K562 (cell line): Measurements from ENCODE around the gene SLC22A23. TPM values are rescaled to one million over a fixed set of nuclear protein-coding genes. Genes with fewer than 3 reads are reported as not detected.
A peak's percentile ranks its signal among the peaks of the same experiment; 100 is the strongest.

Experiments
- CBX3 ChIP-seq, 2 experiments: IDR thresholded peaks; 1 replicate in 1 of 2; 2 replicates in 1 of 2; pipeline ENCODE4 v1.6.1; 2012; ENCODE audit warnings: inconsistent platforms in 2 of 2, low read length in 2 of 2, borderline replicate concordance in 1 of 2, control low read depth in 1 of 2
- CEBPB ChIP-seq: fragments of 450-650 bp; IDR thresholded peaks from 2 replicates; pipeline ENCODE4 v1.6.1; 2016; ENCODE audit warnings: missing genetic modification characterization, missing compliant biosample characterization
- ESRRA ChIP-seq: fragments of 450-650 bp; IDR thresholded peaks from 2 replicates; pipeline ENCODE4 v1.6.1; 2014; ENCODE audit warnings: low read depth, mild to moderate bottlenecking, moderate library complexity, borderline replicate concordance
- FOXJ2 ChIP-seq: fragments of 200-800 bp; sonication (Bioruptor generic); IDR thresholded peaks from 2 replicates; pipeline ENCODE4 v1.6.1; 2016; ENCODE audit warnings: missing genetic modification characterization, missing compliant biosample characterization
- IFI16 ChIP-seq: fragments of 250-450 bp; sonication (Bioruptor Pico); IDR thresholded peaks from 2 replicates; pipeline ENCODE4 v2.1.2; 2022; ENCODE audit warnings: mild to moderate bottlenecking, inconsistent platforms
- JUN ChIP-seq, 2 experiments: sonication (generic) in 1 of 2; formaldehyde crosslinking in 1 of 2; IDR thresholded peaks; 2 replicates each; pipeline versions ENCODE4 v1.6.1 to v1.8.0; 2012 to 2022; ENCODE audit warnings: borderline replicate concordance in 2 of 2, mild to moderate bottlenecking in 2 of 2, improper control_type of control experiment in 1 of 2, low read depth in 1 of 2, low read length in 1 of 2, missing genetic modification reagents in 1 of 2
- NEUROD1 ChIP-seq: fragments of 150-350 bp; IDR thresholded peaks from 2 replicates; pipeline ENCODE4 v1.6.1; 2014; ENCODE audit warnings: borderline replicate concordance, low read length, low read depth; ENCODE audit not compliant: partially characterized antibody
- PHF8 ChIP-seq: fragments of 200-600 bp; sonication (generic); IDR thresholded peaks from 2 replicates; pipeline ENCODE4 v1.6.1; 2012; ENCODE audit warnings: mixed run types, mild to moderate bottlenecking, inconsistent platforms, low read length, moderate library complexity, borderline replicate concordance
- SAFB2 ChIP-seq: fragments of 200-400 bp; formaldehyde crosslinking; IDR thresholded peaks from 2 replicates; pipeline ENCODE4 v1.6.1; 2018; ENCODE audit warnings: borderline replicate concordance, low read length, low read depth, moderate library complexity; ENCODE audit not compliant: severe bottlenecking
- SIN3B ChIP-seq: fragments of 450-650 bp; IDR thresholded peaks from 2 replicates; pipeline ENCODE4 v1.6.1; 2017; ENCODE audit warnings: low read depth, mild to moderate bottlenecking, moderate library complexity
- SMARCA5 ChIP-seq: fragments of 450-650 bp; IDR thresholded peaks from 2 replicates; pipeline ENCODE4 v1.6.1; 2016
- SP2 ChIP-seq: IDR thresholded peaks from 2 replicates; pipeline ENCODE4 v1.6.1; 2011; ENCODE audit warnings: mild to moderate bottlenecking, low read depth, low read length, moderate library complexity; ENCODE audit not compliant: poor library complexity, severe bottlenecking; ENCODE audit errors: extremely low read depth
- TCFL5 ChIP-seq: fragments of 250-450 bp; sonication (Bioruptor Pico); conservative IDR thresholded peaks from 2 replicates; pipeline ENCODE4 v1.6.1; 2021; ENCODE audit warnings: mild to moderate bottlenecking, moderate library complexity, matching md5 sums
- YBX1 ChIP-seq: fragments of 450-650 bp; IDR thresholded peaks from 2 replicates; pipeline ENCODE4 v1.7.1; 2016; ENCODE audit warnings: mild to moderate bottlenecking
- ZBTB43 ChIP-seq: sonication (generic); formaldehyde crosslinking; IDR thresholded peaks from 2 replicates; pipeline ENCODE4 v1.8.0; 2023; ENCODE audit warnings: mild to moderate bottlenecking, missing genetic modification reagents
- ZNF124 ChIP-seq: sonication (generic); formaldehyde crosslinking; IDR thresholded peaks from 2 replicates; pipeline ENCODE4 v1.8.1; 2022; ENCODE audit warnings: missing genetic modification reagents
- ZNF140 ChIP-seq: fragments of 250-450 bp; sonication (Bioruptor Pico); IDR thresholded peaks from 2 replicates; pipeline ENCODE4 v1.8.0; 2021; ENCODE audit warnings: moderate library complexity, mild to moderate bottlenecking, inconsistent platforms
- ZNF165 ChIP-seq: fragments of 250-450 bp; sonication (Bioruptor Pico); IDR thresholded peaks from 2 replicates; pipeline ENCODE4 v1.4.0; 2020; ENCODE audit warnings: borderline replicate concordance
- ZNF239 ChIP-seq: fragments of 250-450 bp; sonication (Bioruptor Pico); IDR thresholded peaks from 2 replicates; pipeline ENCODE4 v1.4.0; 2020; ENCODE audit warnings: mild to moderate bottlenecking
- ZNF431 ChIP-seq: sonication (generic); formaldehyde crosslinking; IDR thresholded peaks from 2 replicates; pipeline ENCODE4 v1.8.0; 2022; ENCODE audit warnings: mild to moderate bottlenecking, missing genetic modification reagents
- polyA plus RNA-seq, 8 experiments: library from polyadenylated mRNA; depleted of rRNA in 4 of 8; stranded (reverse) in 5 of 8; unstranded in 3 of 8; fragments of >200 nt; fragmentation: Nextera tagmentation in 2 of 8; fragmentation: Illumina TruSeq in 1 of 8; extraction: Ambion mirVana in 2 of 8; extraction: Trizol in 1 of 8; gene quantifications; 2 replicates each; pipeline versions ENCODE4 v1.2.1 to v1.2.3, GENCODE V29; 2011 to 2014; ENCODE audit warnings: inconsistent platforms in 1 of 8, missing spikeins in 1 of 8
- total RNA-seq, 7 experiments: library from RNA; depleted of rRNA in 6 of 7; stranded (reverse); fragments of >200 nt in 6 of 7; fragmentation: Illumina TruSeq in 2 of 7; extraction: Trizol in 2 of 7; gene quantifications; 2 replicates each; pipeline versions ENCODE4 v1.2.1 to v1.2.3, GENCODE V29; 2011 to 2021; ENCODE audit warnings: low replicate concordance in 1 of 7
- TF ChIP-seq, protein P1 (sequence below), 3 experiments: IDR thresholded peaks in 2 of 3; conservative IDR thresholded peaks in 1 of 3; 2 replicates each; pipeline ENCODE4 v1.5.1; 2011 to 2012; ENCODE audit warnings: low read length in 3 of 3, mild to moderate bottlenecking in 3 of 3, control low read depth in 2 of 3, improper control_type of control experiment in 1 of 3, inconsistent platforms in 1 of 3, low read depth in 1 of 3, mixed read lengths in 1 of 3, moderate library complexity in 1 of 3; ENCODE audit not compliant: insufficient read depth in 2 of 3
- TF ChIP-seq, protein P2 (sequence below), 2 experiments: fragments of 450-650 bp; conservative IDR thresholded peaks; 2 replicates each; pipeline ENCODE4 v1.6.1; 2017; ENCODE audit warnings: mild to moderate bottlenecking in 2 of 2, moderate library complexity in 2 of 2
- TF ChIP-seq, protein P3 (sequence below): fragments of 450-650 bp; formaldehyde crosslinking; IDR thresholded peaks from 2 replicates; pipeline ENCODE4 v1.4.0; 2022; ENCODE audit warnings: mild to moderate bottlenecking, moderate library complexity

Gene SLC22A23
- total and polyA plus RNA-seq, 9 of the 15 experiments (the other 6 are each of a cell fraction or from before 2014, with no cell fraction given), result 0.30 to 8.7 (median 2.5) TPM

GRCh38 chr6:3421791-3422434 is 34.9 kb downstream of the SLC22A23 start (continued):
- TF ChIP-seq IFI16 (CRISPR knock-in tag), result no peak
- TF ChIP-seq CBX3 (IDR thresholded peaks at IDR 0.05; ENCODE audit: borderline replicate concordance in 1 of 2, low read length in 2 of 2), result no peak; a peak in 1 of 3 replicates
- no peak for TF ChIP-seq SP2
- TF ChIP-seq, protein P1, sequence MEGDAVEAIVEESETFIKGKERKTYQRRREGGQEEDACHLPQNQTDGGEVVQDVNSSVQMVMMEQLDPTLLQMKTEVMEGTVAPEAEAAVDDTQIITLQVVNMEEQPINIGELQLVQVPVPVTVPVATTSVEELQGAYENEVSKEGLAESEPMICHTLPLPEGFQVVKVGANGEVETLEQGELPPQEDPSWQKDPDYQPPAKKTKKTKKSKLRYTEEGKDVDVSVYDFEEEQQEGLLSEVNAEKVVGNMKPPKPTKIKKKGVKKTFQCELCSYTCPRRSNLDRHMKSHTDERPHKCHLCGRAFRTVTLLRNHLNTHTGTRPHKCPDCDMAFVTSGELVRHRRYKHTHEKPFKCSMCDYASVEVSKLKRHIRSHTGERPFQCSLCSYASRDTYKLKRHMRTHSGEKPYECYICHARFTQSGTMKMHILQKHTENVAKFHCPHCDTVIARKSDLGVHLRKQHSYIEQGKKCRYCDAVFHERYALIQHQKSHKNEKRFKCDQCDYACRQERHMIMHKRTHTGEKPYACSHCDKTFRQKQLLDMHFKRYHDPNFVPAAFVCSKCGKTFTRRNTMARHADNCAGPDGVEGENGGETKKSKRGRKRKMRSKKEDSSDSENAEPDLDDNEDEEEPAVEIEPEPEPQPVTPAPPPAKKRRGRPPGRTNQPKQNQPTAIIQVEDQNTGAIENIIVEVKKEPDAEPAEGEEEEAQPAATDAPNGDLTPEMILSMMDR (IDR thresholded peaks at IDR 0.05 in 2 of 3, conservative IDR thresholded peaks at IDR 0.05 in 1 of 3; ENCODE audit: insufficient read depth in 2 of 3, low read depth in 1 of 3, low read length in 3 of 3), result no peak
- 0 out of 2 replicates have a peak, but pooled peaks have one; percentile 16 for TF ChIP-seq PHF8
- TF ChIP-seq ZNF431 (CRISPR knock-in tag), result no peak
- TF ChIP-seq FOXJ2 (tag), result no peak
- TF ChIP-seq, protein P2, sequence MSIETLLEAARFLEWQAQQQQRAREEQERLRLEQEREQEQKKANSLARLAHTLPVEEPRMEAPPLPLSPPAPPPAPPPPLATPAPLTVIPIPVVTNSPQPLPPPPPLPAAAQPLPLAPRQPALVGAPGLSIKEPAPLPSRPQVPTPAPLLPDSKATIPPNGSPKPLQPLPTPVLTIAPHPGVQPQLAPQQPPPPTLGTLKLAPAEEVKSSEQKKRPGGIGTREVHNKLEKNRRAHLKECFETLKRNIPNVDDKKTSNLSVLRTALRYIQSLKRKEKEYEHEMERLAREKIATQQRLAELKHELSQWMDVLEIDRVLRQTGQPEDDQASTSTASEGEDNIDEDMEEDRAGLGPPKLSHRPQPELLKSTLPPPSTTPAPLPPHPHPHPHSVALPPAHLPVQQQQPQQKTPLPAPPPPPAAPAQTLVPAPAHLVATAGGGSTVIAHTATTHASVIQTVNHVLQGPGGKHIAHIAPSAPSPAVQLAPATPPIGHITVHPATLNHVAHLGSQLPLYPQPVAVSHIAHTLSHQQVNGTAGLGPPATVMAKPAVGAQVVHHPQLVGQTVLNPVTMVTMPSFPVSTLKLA (conservative IDR thresholded peaks at IDR 0.05), result 0 out of 4 replicates have a peak, but pooled peaks of 1 of the 2 experiments have one; percentile 11
- TF ChIP-seq ZNF165, result no peak
- TF ChIP-seq ZNF140 (CRISPR knock-in tag), result no peak
- TF ChIP-seq JUN (IDR thresholded peaks at IDR 0.05; ENCODE audit: borderline replicate concordance, low read depth, low read length), result 0 out of 2 replicates have a peak, but pooled peaks have one; percentile 63
- no peak for TF ChIP-seq JUN (CRISPR knock-in tag; IDR thresholded peaks at IDR 0.05; ENCODE audit: borderline replicate concordance)
- TF ChIP-seq ZBTB43 (CRISPR knock-in tag), result no peak
- TF ChIP-seq ZNF124 (CRISPR knock-in tag), result no peak
- TF ChIP-seq TCFL5, result no peak
- no peak for TF ChIP-seq SIN3B
- no peak for TF ChIP-seq SAFB2
- TF ChIP-seq ZNF239 (CRISPR knock-in tag), result no peak
- 0 out of 2 replicates have a peak, but pooled peaks have one; percentile 61 for TF ChIP-seq SMARCA5
- no peak for TF ChIP-seq YBX1
- TF ChIP-seq NEUROD1, result no peak
- no peak for TF ChIP-seq CEBPB (tag)
- TF ChIP-seq, protein P3, sequence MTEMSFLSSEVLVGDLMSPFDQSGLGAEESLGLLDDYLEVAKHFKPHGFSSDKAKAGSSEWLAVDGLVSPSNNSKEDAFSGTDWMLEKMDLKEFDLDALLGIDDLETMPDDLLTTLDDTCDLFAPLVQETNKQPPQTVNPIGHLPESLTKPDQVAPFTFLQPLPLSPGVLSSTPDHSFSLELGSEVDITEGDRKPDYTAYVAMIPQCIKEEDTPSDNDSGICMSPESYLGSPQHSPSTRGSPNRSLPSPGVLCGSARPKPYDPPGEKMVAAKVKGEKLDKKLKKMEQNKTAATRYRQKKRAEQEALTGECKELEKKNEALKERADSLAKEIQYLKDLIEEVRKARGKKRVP (CRISPR knock-in tag), result no peak
- no peak for TF ChIP-seq ESRRA
